Right kidney (tissue), 1 donor: ENCODE data around the gene PAK4.
A peak's percentile ranks its signal among the peaks of the same experiment; 100 is the strongest.
"Not testable (repeated sequence)": the region's sequence is repeated elsewhere in the genome, so short reads cannot be mapped to it uniquely, and the experiment has no call there.

Experiments
- DNase-seq: peaks from one replicate; pipeline ENCODE4 v3.0.0-alpha.2; 2016

Gene PAK4

DNA sequence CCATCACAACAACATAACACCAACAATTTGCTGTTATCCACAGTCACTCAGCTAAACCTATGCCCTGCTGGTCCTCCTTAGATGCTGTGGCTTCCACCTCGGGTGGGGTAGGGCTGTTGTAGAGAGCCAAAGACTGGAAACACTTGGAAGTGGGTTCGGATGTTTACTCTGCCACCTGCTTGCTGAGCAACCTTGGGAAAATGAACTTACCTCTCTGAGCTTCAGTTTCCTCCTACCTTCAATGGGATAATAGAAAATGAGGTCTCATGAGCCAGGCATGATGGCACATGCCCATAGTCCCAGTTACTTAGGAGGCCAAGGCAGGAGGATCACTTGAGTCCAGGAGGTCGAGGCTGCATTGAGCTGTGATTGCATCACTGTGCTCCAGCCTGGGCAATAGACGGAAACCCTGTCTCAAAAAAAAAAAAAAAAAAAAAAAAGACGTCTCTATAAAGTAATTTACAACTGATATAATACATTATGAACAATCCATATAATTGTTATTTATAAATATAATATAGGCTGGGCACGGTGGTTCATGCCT is 81.8 kb downstream of the PAK4 start:
- no peak for DNase-seq

DNA sequence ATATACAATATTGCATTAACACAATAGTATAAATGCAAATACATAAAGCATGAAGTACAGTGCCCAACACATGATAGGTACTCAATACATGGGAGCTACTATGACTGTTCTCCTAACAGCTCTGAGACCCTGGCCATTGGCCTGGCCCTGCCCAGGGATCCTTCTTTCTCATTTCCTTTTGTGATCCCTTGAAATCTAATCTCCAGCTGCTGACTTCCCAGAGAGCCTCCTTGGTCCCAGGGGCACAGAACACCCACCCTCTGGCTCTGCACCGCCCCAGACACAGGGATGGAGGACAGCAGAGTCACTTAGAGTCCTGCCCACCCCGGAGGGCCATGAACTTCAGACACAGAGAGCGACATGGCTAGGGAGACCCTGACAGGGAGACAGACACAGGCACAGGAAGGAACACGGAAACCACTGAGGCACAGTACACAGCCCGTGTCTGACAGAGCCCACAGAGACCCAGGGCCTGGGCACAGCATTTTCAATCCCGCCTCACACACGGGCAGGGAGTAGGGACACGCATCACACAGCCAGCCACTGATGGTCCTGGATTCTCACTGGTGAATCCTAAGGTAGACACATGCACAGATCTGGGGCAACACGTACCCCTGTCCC is 82.7 kb downstream of the PAK4 start:
- no peak for DNase-seq

- DNase-seq: no peak
These were observed 83.6 kb downstream of the PAK4 start for GRCh38 chr19:39209196-39209595.

GRCh38 chr19:39211731-39212374 is 86.3 kb downstream of the PAK4 start:
- no peak for DNase-seq

DNA sequence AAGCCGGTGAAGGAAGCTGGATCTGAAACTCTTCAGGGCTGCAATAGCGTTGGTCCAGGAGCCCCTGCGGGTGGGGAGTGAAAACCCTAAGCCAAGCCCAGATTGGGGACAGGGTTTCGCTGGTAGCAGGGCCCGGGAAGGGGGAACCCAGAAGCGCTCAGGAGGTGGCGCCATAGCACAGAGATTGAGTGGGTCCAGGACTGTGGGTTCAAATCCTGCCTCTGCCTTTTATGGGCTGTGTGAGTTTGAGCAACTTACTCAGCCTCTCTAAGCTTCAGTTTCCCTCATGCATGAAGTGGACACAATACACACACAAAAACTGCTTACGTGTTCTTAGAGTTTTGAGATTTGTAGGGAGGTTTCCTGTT is 86.8 kb downstream of the PAK4 start:
- no peak for DNase-seq

DNA sequence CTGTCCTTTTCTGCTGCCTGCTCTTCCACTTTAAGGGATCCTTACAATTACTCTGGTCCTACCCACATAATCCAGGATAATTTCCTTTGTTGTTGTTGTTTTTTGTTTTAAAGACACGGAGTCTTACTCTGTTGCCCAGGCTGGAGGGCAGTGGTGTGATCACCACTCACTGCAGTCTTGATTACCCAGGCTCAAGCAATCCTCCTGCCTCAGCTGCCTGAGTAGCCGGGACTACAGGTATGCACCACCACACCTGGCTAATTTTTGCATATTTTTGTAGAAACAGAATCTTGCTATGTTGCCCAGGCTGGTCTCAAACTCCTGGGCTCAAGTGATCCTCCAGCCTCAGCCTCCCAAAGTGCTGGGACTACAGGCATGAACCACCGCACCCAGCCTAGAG is 89.7 kb downstream of the PAK4 start:
- DNase-seq: not testable (repeated sequence)

DNA sequence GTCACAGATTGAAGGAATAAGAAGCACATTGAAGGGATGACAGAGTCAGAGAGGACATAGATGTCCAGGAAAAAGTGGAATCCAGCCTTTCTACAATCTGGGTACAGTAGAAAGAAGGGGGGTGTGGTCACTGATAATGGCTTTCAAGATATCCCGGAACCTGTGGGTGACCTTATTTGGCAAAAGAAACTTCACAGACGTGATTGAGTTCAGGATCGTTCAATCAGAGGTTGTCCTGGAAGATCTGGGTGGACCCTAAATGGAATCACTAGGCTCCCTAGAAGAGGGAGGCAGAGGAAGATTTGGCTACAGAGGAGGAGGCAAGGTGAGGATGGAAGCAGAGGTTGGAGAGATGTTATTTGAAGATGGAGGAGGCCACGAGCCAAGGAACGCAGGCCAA is 91.5 kb downstream of the PAK4 start:
- DNase-seq: no peak

DNA sequence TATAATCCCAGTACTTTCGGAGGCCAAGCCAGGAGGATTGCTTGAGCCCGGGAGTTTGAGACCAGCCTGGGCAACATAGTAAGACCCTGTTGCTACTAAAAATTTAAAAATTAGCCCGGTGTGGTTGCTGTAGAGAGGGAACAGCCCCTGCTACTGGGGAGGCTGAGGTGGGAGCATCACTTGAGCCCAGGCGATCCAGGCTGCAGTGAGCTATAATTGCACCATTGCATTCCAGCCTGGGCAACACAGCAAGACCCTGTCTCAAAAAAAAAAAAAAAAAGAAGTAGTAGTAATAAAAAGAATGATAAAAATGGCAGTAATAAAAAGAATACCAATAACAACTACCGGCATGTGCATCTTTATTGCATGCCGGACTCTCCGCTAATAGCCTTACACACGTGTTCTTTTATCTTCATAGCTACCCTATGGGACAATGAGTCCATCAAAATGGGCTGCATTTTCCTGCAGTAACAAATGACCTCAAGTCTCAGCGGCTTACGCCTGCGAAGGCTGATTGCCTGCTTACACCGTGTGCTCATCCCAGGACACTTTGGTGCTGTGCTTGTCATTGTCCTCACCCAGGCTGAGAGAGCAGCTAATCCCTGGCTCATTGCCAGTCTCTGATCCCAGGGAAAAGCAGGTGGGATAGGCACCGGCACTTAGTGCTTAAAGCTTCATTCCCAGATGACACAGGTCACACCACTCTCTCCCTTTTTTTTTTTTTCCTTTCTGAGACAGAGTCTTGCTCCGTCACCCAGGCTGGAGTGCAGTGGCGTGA is 92.8 kb downstream of the PAK4 start:
- DNase-seq: no peak

- DNase-seq: not testable (repeated sequence)
These were observed 93.5 kb downstream of the PAK4 start for GRCh38 chr19:39219108-39219507.

GRCh38 chr19:39223703-39224279 is 98.2 kb downstream of the PAK4 start:
- peak; percentile 19 for DNase-seq

DNA sequence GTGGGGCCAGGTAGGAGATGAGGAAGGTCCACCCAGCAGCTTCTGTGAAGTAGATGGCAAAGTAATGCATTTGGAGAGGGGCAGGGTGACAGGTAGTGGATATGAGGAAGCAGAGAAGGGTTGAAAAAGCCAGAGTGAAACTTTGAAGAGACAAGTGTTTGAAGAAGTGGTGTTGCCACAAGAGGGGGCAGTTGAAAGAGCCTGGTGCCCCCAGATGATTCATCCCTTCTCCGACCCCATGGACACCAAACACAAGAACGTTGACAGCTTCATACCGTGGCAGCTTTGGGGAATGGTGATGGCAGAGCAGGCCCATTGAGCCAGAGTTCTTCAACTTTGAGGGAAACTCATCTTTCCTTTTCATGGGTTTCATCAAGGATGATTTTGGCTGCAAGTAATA is 99.3 kb downstream of the PAK4 start:
- DNase-seq: no peak
